ENCODE measurements around the gene NDUFB2.

Gene NDUFB2

GRCh38 chr7:140745266-140746058 is 49.0 kb downstream of the NDUFB2 start:
- no peak for DNase-seq

GRCh38 chr7:140746751-140747150 is 50.2 kb downstream of the NDUFB2 start:
- no peak for DNase-seq

- no peak for DNase-seq
These were observed 56.0 kb downstream of the NDUFB2 start for GRCh38 chr7:140752533-140752932.

GRCh38 chr7:140754506-140754905 is 58.0 kb downstream of the NDUFB2 start:
- DNase-seq: no peak

Data from activated T-cell treated with anti-CD3 and anti-CD28 coated beads, Interleukin-2, amount 50 U/mL, for 48 hours (primary cell).